Liver (tissue), 9 donors: ENCODE data around the gene DPP6. TPM values are rescaled to one million over a fixed set of nuclear protein-coding genes. Genes with fewer than 3 reads are reported as not detected.

Source experiments
- DNase-seq: peaks from one replicate; pipeline ENCODE4 v3.0.0-alpha.2; 2017; ENCODE audit warnings: low spot score
- H3K27ac ChIP-seq, 2 donors: one replicate each; pipeline ENCODE4 v1.7.0; 2013; ENCODE audit warnings: inconsistent platforms in 2 of 2, low read length in 2 of 2, control low read depth in 1 of 2, low read depth in 1 of 2, mild to moderate bottlenecking in 1 of 2
- H3K27me3 ChIP-seq, 4 donors: one replicate each; pipeline versions ENCODE4 v1.6.1 to v1.7.0; 2013; ENCODE audit warnings: low read length in 3 of 4, inconsistent platforms in 1 of 4, mild to moderate bottlenecking in 1 of 4, moderate library complexity in 1 of 4; ENCODE audit not compliant: control insufficient read depth in 4 of 4, insufficient read depth in 4 of 4
- H3K36me3 ChIP-seq, 4 donors: one replicate each; pipeline versions ENCODE4 v1.6.1 to v1.7.0; 2013; ENCODE audit warnings: low read length in 3 of 4, mild to moderate bottlenecking in 3 of 4, low read depth in 1 of 4, moderate library complexity in 1 of 4; ENCODE audit not compliant: control insufficient read depth in 4 of 4, insufficient read depth in 3 of 4
- H3K4me1 ChIP-seq, 4 donors: one replicate each; pipeline versions ENCODE4 v1.6.1 to v1.7.0; 2013; ENCODE audit warnings: low read length in 3 of 4, mild to moderate bottlenecking in 3 of 4, moderate library complexity in 1 of 4; ENCODE audit not compliant: control insufficient read depth in 4 of 4, insufficient read depth in 4 of 4
- H3K4me3 ChIP-seq, 3 donors: one replicate each; pipeline versions ENCODE4 v1.6.1 to v1.7.0; 2013; ENCODE audit warnings: low read length in 3 of 3, control low read depth in 1 of 3, low read depth in 1 of 3, mild to moderate bottlenecking in 1 of 3
- H3K9ac ChIP-seq, 2 donors: one replicate each; pipeline ENCODE4 v1.7.0; 2013; ENCODE audit warnings: low read length in 2 of 2, mild to moderate bottlenecking in 2 of 2, moderate library complexity in 2 of 2, control low read depth in 1 of 2, low read depth in 1 of 2
- H3K9me3 ChIP-seq, 4 donors: one replicate each; pipeline versions ENCODE4 v1.6.1 to v1.7.0; 2013; ENCODE audit warnings: low read length in 3 of 4; ENCODE audit not compliant: control insufficient read depth in 4 of 4
- ATF3 ChIP-seq: IDR thresholded peaks from 2 replicates; pipeline ENCODE4 v1.6.1; 2016; ENCODE audit warnings: antibody characterized with exemption
- CTCF ChIP-seq: fragments of 150-350 bp; IDR thresholded peaks from 2 replicates; pipeline ENCODE4 v1.5.1; 2017; ENCODE audit warnings: improper control_type of control experiment, low read depth, low read length; ENCODE audit not compliant: missing input control
- FOXA1 ChIP-seq: IDR thresholded peaks from 2 replicates; pipeline ENCODE4 v1.6.1; 2016; ENCODE audit warnings: antibody characterized with exemption
- FOXA2 ChIP-seq: IDR thresholded peaks from 2 replicates; pipeline ENCODE4 v1.6.1; 2016; ENCODE audit warnings: antibody characterized with exemption
- JUND ChIP-seq, 2 donors: IDR thresholded peaks; 2 replicates each; pipeline ENCODE4 v1.6.1; 2016; ENCODE audit warnings: antibody characterized with exemption in 2 of 2
- NR2F2 ChIP-seq: IDR thresholded peaks from 2 replicates; pipeline ENCODE4 v1.6.1; 2016; ENCODE audit warnings: antibody characterized with exemption
- RAD21 ChIP-seq, 2 donors: IDR thresholded peaks; 2 replicates each; pipeline ENCODE4 v1.6.1; 2016; ENCODE audit warnings: antibody characterized with exemption in 2 of 2, mild to moderate bottlenecking in 2 of 2
- RXRA ChIP-seq, 2 donors: IDR thresholded peaks; 2 replicates each; pipeline ENCODE4 v1.6.1; 2017 to 2018; ENCODE audit warnings: antibody characterized with exemption in 2 of 2, mild to moderate bottlenecking in 1 of 2
- SP1 ChIP-seq: IDR thresholded peaks from 2 replicates; pipeline ENCODE4 v1.6.1; 2018; ENCODE audit warnings: antibody characterized with exemption, mild to moderate bottlenecking
- TAF1 ChIP-seq: conservative IDR thresholded peaks from 2 replicates; pipeline ENCODE4 v1.6.1; 2016; ENCODE audit warnings: antibody characterized with exemption, mild to moderate bottlenecking
- YY1 ChIP-seq: IDR thresholded peaks from 2 replicates; pipeline ENCODE4 v1.6.1; 2016; ENCODE audit warnings: antibody characterized with exemption, mild to moderate bottlenecking
- ZBTB33 ChIP-seq: IDR thresholded peaks from 2 replicates; pipeline ENCODE4 v1.6.1; 2016; ENCODE audit warnings: antibody characterized with exemption
- WGBS: extraction: QIAGEN DNeasy Blood & Tissue Kit; methylation state at CpG from one replicate; pipeline ENCODE4 v1.1.7; 2013; 5-methylcytosine and 5-hydroxymethylcytosine counted together
- polyA plus RNA-seq, 2 donors: library from polyadenylated mRNA; stranded (reverse) in 1 of 2; unstranded in 1 of 2; fragments of 200-250 nt in 1 of 2; fragments of >200 nt in 1 of 2; fragmentation: Nextera tagmentation in 1 of 2; extraction: Ambion mirVana in 1 of 2; gene quantifications; one replicate each; pipeline versions ENCODE4 v1.2.1 to v1.2.3, GENCODE V29; 2013 to 2015
- total RNA-seq, 2 donors: library from RNA; depleted of rRNA; stranded (reverse); fragments of >200 nt; gene quantifications; one replicate each; pipeline ENCODE4 v1.2.3, GENCODE V29; 2014
- TF ChIP-seq, protein P1 (sequence below): IDR thresholded peaks from 2 replicates; pipeline ENCODE4 v1.6.1; 2016; ENCODE audit warnings: antibody characterized with exemption
- TF ChIP-seq, protein P2 (sequence below): IDR thresholded peaks from 2 replicates; pipeline ENCODE4 v1.6.1; 2016; ENCODE audit warnings: antibody characterized with exemption, mild to moderate bottlenecking
- donor health status: healthy.
- donor health status: healthy.
- donor health status: healthy.
- donor health status: healthy.
- donor health status: healthy.

The DPP6 gene
- total and polyA plus RNA-seq, 4 donors = 0.01 TPM; not detected in 3

DNA sequence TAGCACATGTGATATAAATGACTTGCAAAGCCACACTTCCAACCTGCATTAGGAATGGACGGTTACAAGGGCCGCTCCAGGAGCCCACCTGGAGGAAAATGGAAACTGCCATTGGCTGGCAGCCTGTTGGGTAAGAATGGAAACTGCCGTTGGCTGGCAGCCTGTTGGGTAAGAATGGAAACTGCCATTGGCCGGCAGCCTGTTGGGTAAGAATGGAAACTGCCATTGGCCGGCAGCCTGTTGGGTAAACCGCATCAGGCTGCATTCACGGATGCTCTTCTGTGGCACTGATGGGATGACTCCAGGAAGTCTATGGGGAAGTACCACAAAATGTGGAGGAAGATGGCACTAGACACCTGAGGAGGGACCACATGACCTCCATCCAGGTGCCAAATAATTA lies 143.1 kb downstream of the DPP6 start:
- WGBS = 88% methylated on average over 7 of the region's 7 CpGs
- H3K4me3 ChIP-seq = no peak overlapping the region
- H3K36me3 ChIP-seq = no peaks in the 10 kb centered on the region
- H3K27ac ChIP-seq = no peak overlapping the region
- TF ChIP-seq, protein P1, sequence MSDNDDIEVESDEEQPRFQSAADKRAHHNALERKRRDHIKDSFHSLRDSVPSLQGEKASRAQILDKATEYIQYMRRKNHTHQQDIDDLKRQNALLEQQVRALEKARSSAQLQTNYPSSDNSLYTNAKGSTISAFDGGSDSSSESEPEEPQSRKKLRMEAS = no peak
- TF ChIP-seq TAF1 (no peak), YY1 (no peak), RAD21 (IDR thresholded peaks at IDR 0.05) (no peak), ATF3 (no peak)
- TF ChIP-seq, protein P2, sequence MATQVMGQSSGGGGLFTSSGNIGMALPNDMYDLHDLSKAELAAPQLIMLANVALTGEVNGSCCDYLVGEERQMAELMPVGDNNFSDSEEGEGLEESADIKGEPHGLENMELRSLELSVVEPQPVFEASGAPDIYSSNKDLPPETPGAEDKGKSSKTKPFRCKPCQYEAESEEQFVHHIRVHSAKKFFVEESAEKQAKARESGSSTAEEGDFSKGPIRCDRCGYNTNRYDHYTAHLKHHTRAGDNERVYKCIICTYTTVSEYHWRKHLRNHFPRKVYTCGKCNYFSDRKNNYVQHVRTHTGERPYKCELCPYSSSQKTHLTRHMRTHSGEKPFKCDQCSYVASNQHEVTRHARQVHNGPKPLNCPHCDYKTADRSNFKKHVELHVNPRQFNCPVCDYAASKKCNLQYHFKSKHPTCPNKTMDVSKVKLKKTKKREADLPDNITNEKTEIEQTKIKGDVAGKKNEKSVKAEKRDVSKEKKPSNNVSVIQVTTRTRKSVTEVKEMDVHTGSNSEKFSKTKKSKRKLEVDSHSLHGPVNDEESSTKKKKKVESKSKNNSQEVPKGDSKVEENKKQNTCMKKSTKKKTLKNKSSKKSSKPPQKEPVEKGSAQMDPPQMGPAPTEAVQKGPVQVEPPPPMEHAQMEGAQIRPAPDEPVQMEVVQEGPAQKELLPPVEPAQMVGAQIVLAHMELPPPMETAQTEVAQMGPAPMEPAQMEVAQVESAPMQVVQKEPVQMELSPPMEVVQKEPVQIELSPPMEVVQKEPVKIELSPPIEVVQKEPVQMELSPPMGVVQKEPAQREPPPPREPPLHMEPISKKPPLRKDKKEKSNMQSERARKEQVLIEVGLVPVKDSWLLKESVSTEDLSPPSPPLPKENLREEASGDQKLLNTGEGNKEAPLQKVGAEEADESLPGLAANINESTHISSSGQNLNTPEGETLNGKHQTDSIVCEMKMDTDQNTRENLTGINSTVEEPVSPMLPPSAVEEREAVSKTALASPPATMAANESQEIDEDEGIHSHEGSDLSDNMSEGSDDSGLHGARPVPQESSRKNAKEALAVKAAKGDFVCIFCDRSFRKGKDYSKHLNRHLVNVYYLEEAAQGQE = no peak
- no peaks in the 10 kb centered on the region for H3K9me3 ChIP-seq
- no peaks in the 10 kb centered on the region for H3K4me1 ChIP-seq
- DNase-seq = no peak
- peaks cover 0 to 4% (median under 1%) of the 10 kb centered on the region in 4 donors for H3K27me3 ChIP-seq
- H3K9ac ChIP-seq = no peak overlapping the region

GRCh38 chr7:154198481-154198880 lies 146.3 kb downstream of the DPP6 start:
- WGBS = 68% methylated on average over 6 of the region's 6 CpGs
- Histone ChIP-seq H3K4me3 (no peak overlapping the region), H3K4me1 (no peaks in the 10 kb centered on the region), H3K9me3 (no peaks in the 10 kb centered on the region), H3K27me3 (peaks cover 0 to 4% (median under 1%) of the 10 kb centered on the region in 4 donors), H3K9ac (no peak overlapping the region), H3K36me3 (no peaks in the 10 kb centered on the region), H3K27ac (no peak overlapping the region)
- DNase-seq = no peak
- TF ChIP-seq CTCF (no peak), RXRA (IDR thresholded peaks at IDR 0.05) (no peak), FOXA1 (no peak), RAD21 (IDR thresholded peaks at IDR 0.05) (no peak), NR2F2 (no peak), JUND (IDR thresholded peaks at IDR 0.05) (no peak), ZBTB33 (no peak), SP1 (no peak), FOXA2 (no peak), TAF1 (no peak)
- TF ChIP-seq, protein P2 = no peak
